HFFc6 (cell line): ENCODE data around the gene LIMS1. TPM values are rescaled to one million over a fixed set of nuclear protein-coding genes. Genes with fewer than 3 reads are reported as not detected.
A peak's percentile ranks its signal among the peaks of the same experiment; 100 is the strongest.
"Not testable (repeated sequence)": the region's sequence is repeated elsewhere in the genome, so short reads cannot be mapped to it uniquely, and the experiment has no call there.

Experiments used
- DNase-seq: peaks from one replicate; pipeline ENCODE4 v3.0.0-alpha.2; 2018
- H3K27ac Mint-ChIP-seq: 2 replicates; pipeline ENCODE4 v1.8.0; 2020; ENCODE audit warnings: mild to moderate bottlenecking, mixed read lengths
- H3K27me3 Mint-ChIP-seq: 2 replicates; pipeline ENCODE4 v1.8.0; 2021; ENCODE audit warnings: mild to moderate bottlenecking, moderate library complexity, mixed read lengths; ENCODE audit not compliant: insufficient read depth
- H3K36me3 Mint-ChIP-seq: 2 replicates; pipeline ENCODE4 v1.8.0; 2021; ENCODE audit warnings: low read depth, mixed read lengths
- H3K4me1 Mint-ChIP-seq: 2 replicates; pipeline ENCODE4 v1.8.0; 2020; ENCODE audit warnings: low read depth, mixed read lengths
- H3K4me3 Mint-ChIP-seq: 2 replicates; pipeline ENCODE4 v1.8.0; 2020; ENCODE audit warnings: mild to moderate bottlenecking, moderate library complexity, mixed read lengths
- H3K9me3 Mint-ChIP-seq: 2 replicates; pipeline ENCODE4 v1.8.0; 2020; ENCODE audit warnings: mild to moderate bottlenecking, mixed read lengths
- long read RNA-seq: library from polyadenylated mRNA; unstranded; transcript quantifications from one replicate; pipeline ENCODE4 v2.0.0, GENCODE V29; 2019
- total RNA-seq, 6 experiments: library from RNA; stranded (reverse); fragmentation: NEBNext Ultra II Directional; extraction: Animal tissue kit (Norgen Biotek cat#: 25700); gene quantifications; 2 replicates in 1 of 6; 3 replicates in 5 of 6; pipeline ENCODE4 v1.2.3, GENCODE V29; 2021
- TF ChIP-seq, protein P1 (sequence below): fragments of 200-600 bp; sonication (generic); IDR thresholded peaks from 2 replicates; pipeline ENCODE4 v1.5.0; 2021; ENCODE audit warnings: antibody characterized with exemption, mild to moderate bottlenecking

Gene LIMS1
- 10 to 100 TPM; 57.0 to 58.7 (median 57.8) TPM for total RNA-seq
- long read RNA-seq, full-length matches to known transcripts, result 44 of 59 reads
- long read RNA-seq, partial matches to known transcripts, result 3 of 59 reads
- long read RNA-seq, other reads (novel, unspliced or antisense), result 12 of 59 reads

- H3K4me1 Mint-ChIP-seq, result peaks cover 46% of the 10 kb centered on the region
- H3K4me3 Mint-ChIP-seq, result peak within 1 kb of the TSS; percentile 98
- peak within 1 kb of the TSS; percentile 94 for H3K27ac Mint-ChIP-seq
- H3K27me3 Mint-ChIP-seq, result peaks cover 3% of the 10 kb centered on the region
- no peaks in the 10 kb centered on the region for H3K9me3 Mint-ChIP-seq
- TF ChIP-seq, protein P1, sequence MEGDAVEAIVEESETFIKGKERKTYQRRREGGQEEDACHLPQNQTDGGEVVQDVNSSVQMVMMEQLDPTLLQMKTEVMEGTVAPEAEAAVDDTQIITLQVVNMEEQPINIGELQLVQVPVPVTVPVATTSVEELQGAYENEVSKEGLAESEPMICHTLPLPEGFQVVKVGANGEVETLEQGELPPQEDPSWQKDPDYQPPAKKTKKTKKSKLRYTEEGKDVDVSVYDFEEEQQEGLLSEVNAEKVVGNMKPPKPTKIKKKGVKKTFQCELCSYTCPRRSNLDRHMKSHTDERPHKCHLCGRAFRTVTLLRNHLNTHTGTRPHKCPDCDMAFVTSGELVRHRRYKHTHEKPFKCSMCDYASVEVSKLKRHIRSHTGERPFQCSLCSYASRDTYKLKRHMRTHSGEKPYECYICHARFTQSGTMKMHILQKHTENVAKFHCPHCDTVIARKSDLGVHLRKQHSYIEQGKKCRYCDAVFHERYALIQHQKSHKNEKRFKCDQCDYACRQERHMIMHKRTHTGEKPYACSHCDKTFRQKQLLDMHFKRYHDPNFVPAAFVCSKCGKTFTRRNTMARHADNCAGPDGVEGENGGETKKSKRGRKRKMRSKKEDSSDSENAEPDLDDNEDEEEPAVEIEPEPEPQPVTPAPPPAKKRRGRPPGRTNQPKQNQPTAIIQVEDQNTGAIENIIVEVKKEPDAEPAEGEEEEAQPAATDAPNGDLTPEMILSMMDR, result 0 out of 2 replicates have a peak, but pooled peaks have one; percentile 21
- peak; percentile 85 for DNase-seq
- H3K36me3 Mint-ChIP-seq, result peaks cover 5% of the 10 kb centered on the region
Measured at GRCh38 chr2:108533832-108534583, at the start of gene LIMS1. Gene LIMS1, plus strand, starts transcription at chr2:108534470. Its CDS starts 93 bp downstream, at chr2:108534563.

DNA sequence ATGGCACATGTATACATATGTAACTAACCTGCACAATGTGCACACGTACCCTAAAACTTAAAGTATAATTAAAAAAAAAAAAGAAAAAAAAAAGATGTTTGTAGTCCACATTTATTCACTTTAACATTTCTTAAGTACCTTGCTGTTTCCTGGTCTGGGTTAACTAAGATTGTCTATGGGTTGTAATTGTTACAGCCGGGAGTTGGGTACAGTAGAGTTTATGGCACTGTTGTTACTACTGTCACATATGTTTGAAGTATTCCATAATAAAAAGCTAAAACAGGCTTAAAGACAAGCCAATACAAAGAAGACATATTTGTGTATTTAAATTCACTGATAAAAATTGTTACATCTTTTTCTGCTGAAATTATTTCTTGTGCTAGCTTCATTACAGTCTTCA, 49.0 kb upstream of the LIMS1 start:
- Mint-ChIP-seq H3K36me3 (peaks cover 27% of the 10 kb centered on the region), H3K27ac (no peak overlapping the region), H3K4me3 (no peak overlapping the region), H3K4me1 (no peaks in the 10 kb centered on the region), H3K27me3 (no peaks in the 10 kb centered on the region), H3K9me3 (no peaks in the 10 kb centered on the region)
- no peak for DNase-seq
- TF ChIP-seq, protein P1, result no peak

GRCh38 chr2:108490506-108491122, 43.7 kb upstream of the LIMS1 start:
- H3K36me3 Mint-ChIP-seq, result peaks cover 23% of the 10 kb centered on the region
- no peaks in the 10 kb centered on the region for H3K9me3 Mint-ChIP-seq
- H3K4me3 Mint-ChIP-seq, result no peak overlapping the region
- no peak for DNase-seq
- TF ChIP-seq, protein P1, result no peak
- H3K27me3 Mint-ChIP-seq, result no peaks in the 10 kb centered on the region
- no peak overlapping the region for H3K27ac Mint-ChIP-seq
- peaks cover 29% of the 10 kb centered on the region for H3K4me1 Mint-ChIP-seq

GRCh38 chr2:108491848-108492247, 42.4 kb upstream of the LIMS1 start:
- peak overlapping the region; percentile 77 for H3K27ac Mint-ChIP-seq
- H3K9me3 Mint-ChIP-seq, result no peaks in the 10 kb centered on the region
- no peak for DNase-seq
- no peak overlapping the region; the same call in 1 of the 2 replicates for H3K4me3 Mint-ChIP-seq
- peaks cover 23% of the 10 kb centered on the region for H3K36me3 Mint-ChIP-seq
- TF ChIP-seq, protein P1, result no peak
- H3K27me3 Mint-ChIP-seq, result no peaks in the 10 kb centered on the region
- H3K4me1 Mint-ChIP-seq, result peaks cover 29% of the 10 kb centered on the region

- Mint-ChIP-seq H3K27ac (peak overlapping the region; percentile 77), H3K9me3 (no peaks in the 10 kb centered on the region), H3K27me3 (no peaks in the 10 kb centered on the region), H3K4me1 (peaks cover 29% of the 10 kb centered on the region), H3K36me3 (peaks cover 23% of the 10 kb centered on the region), H3K4me3 (peak overlapping the region; percentile 43; the same call in 1 of the 2 replicates)
- DNase-seq, result peak; percentile 83
- TF ChIP-seq, protein P1, result no peak
Measured at GRCh38 chr2:108492364-108492763, 41.9 kb upstream of the LIMS1 start.

DNA sequence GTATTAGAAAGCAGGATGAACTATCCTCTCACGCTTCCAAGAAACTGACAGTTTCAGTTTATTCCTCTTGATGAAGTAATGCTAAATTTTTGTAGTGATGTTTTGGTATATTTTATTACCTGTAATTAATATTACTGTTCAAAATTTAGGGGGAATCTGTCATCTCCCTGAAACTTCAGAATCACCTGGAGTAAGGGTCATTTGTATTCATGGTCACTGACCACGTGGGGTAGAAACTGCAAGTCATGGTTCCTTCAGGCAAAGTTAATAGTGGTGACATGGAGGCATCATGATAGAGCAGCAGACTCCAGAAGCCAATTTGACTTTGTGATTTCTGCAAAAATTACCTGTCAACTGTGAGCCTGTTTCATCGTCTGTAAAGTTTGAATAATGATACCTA, 38.1 kb upstream of the LIMS1 start:
- not testable (repeated sequence) for DNase-seq, H3K9me3 Mint-ChIP-seq, H3K4me3 Mint-ChIP-seq, H3K27ac Mint-ChIP-seq, H3K27me3 Mint-ChIP-seq
- Mint-ChIP-seq H3K4me1 (peaks cover 30% of the 10 kb centered on the region), H3K36me3 (peaks cover 22% of the 10 kb centered on the region)

GRCh38 chr2:108507620-108508019, 26.6 kb upstream of the LIMS1 start:
- H3K27me3 Mint-ChIP-seq, H3K4me3 Mint-ChIP-seq, DNase-seq, H3K27ac Mint-ChIP-seq, H3K9me3 Mint-ChIP-seq, H3K4me1 Mint-ChIP-seq: not testable (repeated sequence)
- H3K36me3 Mint-ChIP-seq, result peaks cover 32% of the 10 kb centered on the region

GRCh38 chr2:108512431-108512830, 21.8 kb upstream of the LIMS1 start:
- Mint-ChIP-seq H3K36me3 (peaks cover 19% of the 10 kb centered on the region; the same call in 1 of the 2 replicates), H3K4me1 (peaks cover 18% of the 10 kb centered on the region)
- H3K4me3 Mint-ChIP-seq, H3K27me3 Mint-ChIP-seq, H3K27ac Mint-ChIP-seq, DNase-seq, H3K9me3 Mint-ChIP-seq: not testable (repeated sequence)
